DOHH2 (cell line): ENCODE measurements around the gene GATAD2A.

Source experiments
- CTCF ChIP-seq: fragments of 200-600 bp; sonication (generic); IDR thresholded peaks from one replicate; pipeline ENCODE4 v1.5.1; 2014; ENCODE audit warnings: antibody characterized with exemption, mild to moderate bottlenecking, low read depth, low read length; ENCODE audit not compliant: poor library complexity, severe bottlenecking
- EZH2phosphoT487 ChIP-seq: fragments of 200-600 bp; sonication (generic); IDR thresholded peaks from 2 replicates; pipeline ENCODE4 v1.6.1; 2017; ENCODE audit warnings: borderline replicate concordance, mild to moderate bottlenecking, antibody characterized with exemption, low read length, moderate library complexity, mixed read lengths

- TF ChIP-seq CTCF, result no peak
- no peak for TF ChIP-seq EZH2phosphoT487
Measured at GRCh38 chr19:19487077-19487949, 81.8 kb downstream of the GATAD2A start.
